IMR-90 (cell line): Measurements from ENCODE around the gene AMPD2. TPM values are rescaled to one million over a fixed set of nuclear protein-coding genes. Genes with fewer than 3 reads are reported as not detected.

ENCODE experiments used
- ATAC-seq: fragments of 200-7000 bp; cut with Tn5 transposase; 2 replicates; pipeline ENCODE4 v1.9.1; 2020; ENCODE audit warnings: low read depth, mild to moderate bottlenecking, moderate library complexity
- BruUV-seq: library from RNA; stranded (reverse); fragments of 400-500 nt; replicated peaks from 2 replicates; lab custom pipeline; 2021; lab: Mats Ljungman, UMichigan
- CTCF ChIA-PET: fragments of 300-600 bp; formaldehyde crosslinking; extraction: SDS; loops from one replicate; lab custom pipeline; 2021; ENCODE audit warnings: antibody characterized with exemption; lab: Yijun Ruan, JAX
- POLR2A ChIA-PET: fragments of 300-600 bp; sonication (Branson Sonifier 250); formaldehyde crosslinking; loops from one replicate; lab custom pipeline; 2022; ENCODE audit warnings: antibody characterized with exemption; ENCODE audit not compliant: unreplicated experiment; lab: Charles Lee
- DNase-seq: peaks from one replicate; pipeline ENCODE4 v3.0.0; 2013
- H2AFZ ChIP-seq: replicated peaks from 2 replicates; pipeline ENCODE3; 2013; ENCODE audit warnings: low read length, mild to moderate bottlenecking; ENCODE audit not compliant: poor library complexity
- H2AK5ac ChIP-seq: 2 replicates; pipeline ENCODE4 v1.6.1; 2013; ENCODE audit warnings: low read depth, low read length, inconsistent platforms
- H2AK9ac ChIP-seq: replicated peaks from 2 replicates; pipeline ENCODE3; 2013; ENCODE audit warnings: mild to moderate bottlenecking, low read depth, low read length, moderate library complexity; ENCODE audit not compliant: poor library complexity
- H2BK120ac ChIP-seq: 2 replicates; pipeline ENCODE4 v1.6.1; 2013; ENCODE audit warnings: low read depth, low read length, inconsistent platforms
- H2BK15ac ChIP-seq: 3 replicates; pipeline ENCODE4 v1.6.1; 2013; ENCODE audit warnings: low read depth, low read length, inconsistent platforms
- H2BK20ac ChIP-seq: 2 replicates; pipeline ENCODE4 v1.6.1; 2013; ENCODE audit warnings: low read depth, mild to moderate bottlenecking, inconsistent platforms, low read length, moderate library complexity
- H2BK5ac ChIP-seq: 2 replicates; pipeline ENCODE4 v1.6.1; 2013; ENCODE audit warnings: mild to moderate bottlenecking, low read depth, low read length, inconsistent platforms; ENCODE audit not compliant: poor library complexity, severe bottlenecking
- H3K14ac ChIP-seq: replicated peaks from 2 replicates; pipeline ENCODE4 v1.6.1; 2013; ENCODE audit warnings: low read depth, low read length, inconsistent platforms
- H3K18ac ChIP-seq: 2 replicates; pipeline ENCODE4 v1.6.1; 2013; ENCODE audit warnings: low read depth, low read length, control low read depth
- H3K23ac ChIP-seq: 2 replicates; pipeline ENCODE4 v1.6.1; 2013; ENCODE audit warnings: low read depth, low read length, inconsistent platforms
- H3K27ac ChIP-seq: 2 replicates; pipeline ENCODE4 v1.5.1; 2013; ENCODE audit warnings: mild to moderate bottlenecking, control low read depth, low read length; ENCODE audit not compliant: insufficient read depth
- H3K27me3 ChIP-seq: 2 replicates; pipeline ENCODE4 v1.6.1; 2013; ENCODE audit warnings: low read length; ENCODE audit not compliant: control insufficient read depth, insufficient read depth
- H3K36me3 ChIP-seq: 2 replicates; pipeline ENCODE4 v1.6.1; 2013; ENCODE audit warnings: low read length, mixed read lengths; ENCODE audit not compliant: control insufficient read depth, insufficient read depth
- H3K4ac ChIP-seq: 2 replicates; pipeline ENCODE4 v1.6.1; 2013; ENCODE audit warnings: low read depth, low read length, inconsistent platforms
- H3K4me1 ChIP-seq: 2 replicates; pipeline ENCODE4 v1.6.1; 2013; ENCODE audit warnings: low read length, mixed read lengths; ENCODE audit not compliant: control insufficient read depth, insufficient read depth
- H3K4me2 ChIP-seq: 2 replicates; pipeline ENCODE4 v1.6.1; 2013; ENCODE audit warnings: low read depth, mild to moderate bottlenecking, control low read depth, low read length, moderate library complexity
- H3K4me3 ChIP-seq: 2 replicates; pipeline ENCODE4 v1.5.1; 2013; ENCODE audit warnings: low read depth, mild to moderate bottlenecking, control low read depth, low read length, moderate library complexity; ENCODE audit not compliant: insufficient read depth
- H3K56ac ChIP-seq: 2 replicates; pipeline ENCODE4 v1.6.1; 2013; ENCODE audit warnings: low read length, inconsistent platforms; ENCODE audit not compliant: insufficient read depth; ENCODE audit errors: extremely low read depth
- H3K79me1 ChIP-seq, 2 experiments: 2 replicates each; pipeline ENCODE4 v1.6.1; 2013; ENCODE audit warnings: low read length in 2 of 2, inconsistent platforms in 1 of 2, low read depth in 1 of 2
- H3K9ac ChIP-seq: 2 replicates; pipeline ENCODE4 v1.6.1; 2013; ENCODE audit warnings: low read depth, low read length, control low read depth
- H3K9me1 ChIP-seq: 2 replicates; pipeline ENCODE4 v1.6.1; 2013; ENCODE audit warnings: low read length, inconsistent platforms; ENCODE audit not compliant: insufficient read depth
- H3K9me3 ChIP-seq: 2 replicates; pipeline ENCODE4 v1.6.1; 2013; ENCODE audit warnings: low read length; ENCODE audit not compliant: control insufficient read depth, insufficient read depth
- H4K20me1 ChIP-seq: 2 replicates; pipeline ENCODE4 v1.6.1; 2013; ENCODE audit warnings: low read length, inconsistent platforms; ENCODE audit not compliant: insufficient read depth
- H4K5ac ChIP-seq: 2 replicates; pipeline ENCODE4 v1.6.1; 2013; ENCODE audit warnings: mild to moderate bottlenecking, low read depth, low read length, control low read depth
- H4K8ac ChIP-seq, 2 experiments: 2 replicates each; pipeline ENCODE4 v1.6.1; 2013; ENCODE audit warnings: low read depth in 2 of 2, low read length in 2 of 2, control low read depth in 1 of 2, inconsistent platforms in 1 of 2
- H4K91ac ChIP-seq: 2 replicates; pipeline ENCODE4 v1.6.1; 2013; ENCODE audit warnings: low read depth, low read length, inconsistent platforms; ENCODE audit not compliant: insufficient read depth
- BHLHE40 ChIP-seq: fragments of 150-350 bp; IDR thresholded peaks from 2 replicates; pipeline ENCODE4 v1.6.1; 2016; ENCODE audit warnings: mild to moderate bottlenecking, low read depth, low read length
- CHD1 ChIP-seq: IDR thresholded peaks from 2 replicates; pipeline ENCODE4 v1.6.1; 2012; ENCODE audit warnings: low read depth, low read length, improper control_type of control experiment
- CTCF ChIP-seq: conservative IDR thresholded peaks from 2 replicates; pipeline ENCODE4 v1.5.1; 2012; ENCODE audit warnings: mild to moderate bottlenecking, low read depth, low read length, improper control_type of control experiment
- MAFK ChIP-seq: IDR thresholded peaks from 2 replicates; pipeline ENCODE4 v1.6.1; 2012; ENCODE audit warnings: low read depth, low read length, improper control_type of control experiment
- MAZ ChIP-seq: IDR thresholded peaks from 2 replicates; pipeline ENCODE4 v1.6.1; 2012; ENCODE audit warnings: low read depth, mild to moderate bottlenecking, low read length, improper control_type of control experiment, moderate library complexity, borderline replicate concordance
- MXI1 ChIP-seq: IDR thresholded peaks from 2 replicates; pipeline ENCODE4 v1.6.1; 2012; ENCODE audit warnings: low read depth, mild to moderate bottlenecking, low read length, moderate library complexity, borderline replicate concordance
- NFE2L2 ChIP-seq: fragments of 150-350 bp; IDR thresholded peaks from 2 replicates; pipeline ENCODE4 v1.6.1; 2016; ENCODE audit warnings: low read depth, mild to moderate bottlenecking, low read length
- RCOR1 ChIP-seq: IDR thresholded peaks from 2 replicates; pipeline ENCODE4 v1.6.1; 2012; ENCODE audit warnings: mild to moderate bottlenecking, low read length, improper control_type of control experiment; ENCODE audit not compliant: insufficient replicate concordance
- RFX5 ChIP-seq: IDR thresholded peaks from 2 replicates; pipeline ENCODE4 v1.8.0; 2012; ENCODE audit warnings: low read depth, mild to moderate bottlenecking, low read length, moderate library complexity
- WGBS, 2 experiments: methylation state at CpG; one replicate each; pipeline versions ENCODE4 v1.1.5 to v1.1.7; 2013; ENCODE audit warnings: missing lambda C conversion rate in 2 of 2; ENCODE audit not compliant: insufficient read length in 1 of 2; ENCODE audit errors: extremely low coverage in 2 of 2; 5-methylcytosine and 5-hydroxymethylcytosine counted together
- dilution Hi-C: fragments of 300-500 bp; cut with HindIII; formaldehyde crosslinking; loops from one replicate; pipeline ENCODE4 v1.14.3; 2018; ENCODE audit warnings: low sequenced_read_pairs; ENCODE audit not compliant: unreplicated experiment
- in situ Hi-C: fragments of 300-500 bp; cut with MboI; formaldehyde crosslinking; loops from 3 replicates; pipeline ENCODE4 v1.14.3; 2019; ENCODE audit warnings: low sequenced_read_pairs, inconsistent platforms, mixed read lengths
- intact Hi-C: fragments of 100-400 bp; cut with micrococcal nuclease; formaldehyde crosslinking; loops from 2 replicates; pipeline ENCODE4 v1.10.0; 2022
- polyA plus RNA-seq, 3 experiments: library from polyadenylated mRNA; depleted of rRNA; stranded (reverse); fragments of >200 nt; gene quantifications; 2 replicates each; pipeline ENCODE4 v1.2.3, GENCODE V29; 2012; ENCODE audit warnings: low replicate concordance in 1 of 3
- total RNA-seq: library from RNA; depleted of rRNA; stranded (reverse); fragments of >200 nt; gene quantifications from 2 replicates; pipeline ENCODE4 v1.2.3, GENCODE V29; 2012

The AMPD2 gene
- total and polyA plus RNA-seq, 2 of the 4 experiments (the other 2 are of a cell fraction) = 61.5 to 103 TPM

GRCh38 chr1:109582021-109582420 lies 37.6 kb upstream of the AMPD2 start:
- in situ Hi-C loops (no loop called here), dilution Hi-C loops (no loop called here), intact Hi-C loops (no loop called here)
- Histone ChIP-seq H3K4me1 (peaks cover 8% of the 10 kb centered on the region), H3K9me1 (peaks cover 8% of the 10 kb centered on the region; the same call in 1 of the 2 replicates), H3K79me1 (peaks cover 34 to 56% of the 10 kb centered on the region in 2 experiments), H3K36me3 (peaks cover 20% of the 10 kb centered on the region), H2BK20ac (no peak overlapping the region), H2AK5ac (no peak overlapping the region), H3K18ac (no peak overlapping the region), H3K23ac (no peak overlapping the region), H3K4me3 (no peak overlapping the region), H4K5ac (no peak overlapping the region), H4K20me1 (peaks cover 9% of the 10 kb centered on the region; the same call in 1 of the 2 replicates), H4K91ac (no peak overlapping the region), H2BK120ac (no peak overlapping the region), H3K4me2 (no peak overlapping the region), H2BK5ac (no peak overlapping the region), H3K9ac (no peak overlapping the region), H3K9me3 (no peaks in the 10 kb centered on the region), H4K8ac (no peak overlapping the region), H2AK9ac (no peak overlapping the region), H3K14ac (no peak overlapping the region), H2BK15ac (no peak overlapping the region), H2AFZ (no peak overlapping the region), H3K27ac (no peak overlapping the region), H3K27me3 (no peaks in the 10 kb centered on the region), H3K56ac (no peak overlapping the region), H3K4ac (no peak overlapping the region)
- BruUV-seq = no TSS peak
- DNase-seq (no peak), ATAC-seq (no peak)
- TF ChIP-seq MAZ (no peak), NFE2L2 (no peak), CTCF (no peak), BHLHE40 (no peak), CHD1 (no peak), MAFK (no peak), MXI1 (no peak), RCOR1 (no peak), RFX5 (no peak)
- WGBS, 2 experiments = no CpG with 5 or more reads among the region's 2 CpGs
- CTCF ChIA-PET = no interaction called here
- POLR2A ChIA-PET = no interaction called here
